HG03045 (cell line): ENCODE results near the gene CCDC187.
"Not testable (repeated sequence)": the region's sequence is repeated elsewhere in the genome, so short reads cannot be mapped to it uniquely, and the experiment has no call there.

ENCODE experiments used
- ATAC-seq: cut with Tn5 transposase; IDR thresholded peaks from one replicate; pipeline ENCODE4 v1.9.1; 2021; ENCODE audit warnings: mild to moderate bottlenecking, moderate library complexity; ENCODE audit not compliant: unreplicated experiment

The CCDC187 gene

DNA sequence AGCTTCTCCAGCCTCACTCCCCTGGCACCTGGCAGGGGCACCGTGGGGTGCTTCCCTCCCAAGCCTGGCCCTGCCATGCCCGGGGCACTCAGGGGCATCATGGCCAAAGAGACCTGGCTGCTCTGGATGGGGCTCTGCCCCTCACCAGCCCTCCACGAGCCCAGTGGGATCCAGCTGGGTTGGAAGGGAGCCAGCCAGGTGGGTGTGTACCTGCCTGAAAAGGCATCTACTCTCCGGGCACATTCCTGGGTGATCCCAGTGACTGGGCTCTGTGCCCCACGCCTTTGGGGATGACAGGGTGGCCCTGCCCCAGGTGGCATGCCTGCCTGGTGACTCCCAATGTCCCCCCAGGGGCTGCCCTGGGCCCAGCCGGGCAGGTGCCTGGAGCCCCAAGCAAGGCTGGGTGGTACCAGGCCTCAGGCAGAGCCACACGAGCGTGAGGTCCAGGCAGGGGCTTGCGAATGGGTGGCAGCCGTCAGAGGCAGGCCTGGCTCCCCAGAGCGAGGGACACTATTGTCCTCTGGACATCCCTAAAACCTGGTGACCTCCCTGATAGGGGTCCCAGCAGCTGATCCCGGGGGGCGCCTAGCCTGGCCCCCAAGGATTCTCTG, 24.2 kb upstream of the CCDC187 start:
- ATAC-seq = no peak

DNA sequence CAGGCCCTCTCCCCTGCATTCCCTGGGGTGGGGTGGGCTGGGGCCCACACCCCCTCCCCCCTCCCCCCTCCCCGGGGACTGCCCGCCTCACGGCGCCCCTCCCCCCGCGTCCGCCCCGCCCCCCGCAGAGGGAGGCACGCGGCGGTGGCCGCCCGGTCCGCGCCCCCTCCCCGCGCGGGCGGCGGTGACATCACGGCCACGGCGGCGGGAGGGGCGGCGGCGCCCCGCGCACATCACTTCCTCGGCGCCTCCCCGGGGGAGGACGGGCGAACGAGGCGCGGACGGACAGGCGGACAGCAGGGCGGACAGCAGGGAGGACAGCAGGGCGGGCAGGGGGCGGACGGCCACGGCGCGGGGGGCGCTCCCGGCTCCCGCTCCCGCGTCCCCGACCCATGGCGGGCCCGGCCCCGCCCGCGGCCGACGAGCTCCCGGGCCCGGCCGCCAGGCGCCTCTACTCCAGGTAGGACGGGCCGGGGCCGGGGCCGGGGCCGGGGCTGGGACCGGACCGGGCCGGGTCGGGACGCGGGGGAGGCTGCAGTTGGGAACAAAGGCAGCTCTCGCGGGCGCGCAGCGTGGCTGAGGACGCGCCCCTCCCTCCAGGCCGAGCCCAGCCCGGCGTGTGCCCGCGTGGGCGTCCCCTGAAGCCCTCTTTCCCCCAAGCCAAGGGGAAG, 23.5 kb upstream of the CCDC187 start, which contains the start of gene GPSM1:
GPSM1 (plus strand) TSS at position 236 of the 671 bp plus-strand sequence; CDS start at position 393, 157 bp downstream.
- no peak for ATAC-seq

DNA sequence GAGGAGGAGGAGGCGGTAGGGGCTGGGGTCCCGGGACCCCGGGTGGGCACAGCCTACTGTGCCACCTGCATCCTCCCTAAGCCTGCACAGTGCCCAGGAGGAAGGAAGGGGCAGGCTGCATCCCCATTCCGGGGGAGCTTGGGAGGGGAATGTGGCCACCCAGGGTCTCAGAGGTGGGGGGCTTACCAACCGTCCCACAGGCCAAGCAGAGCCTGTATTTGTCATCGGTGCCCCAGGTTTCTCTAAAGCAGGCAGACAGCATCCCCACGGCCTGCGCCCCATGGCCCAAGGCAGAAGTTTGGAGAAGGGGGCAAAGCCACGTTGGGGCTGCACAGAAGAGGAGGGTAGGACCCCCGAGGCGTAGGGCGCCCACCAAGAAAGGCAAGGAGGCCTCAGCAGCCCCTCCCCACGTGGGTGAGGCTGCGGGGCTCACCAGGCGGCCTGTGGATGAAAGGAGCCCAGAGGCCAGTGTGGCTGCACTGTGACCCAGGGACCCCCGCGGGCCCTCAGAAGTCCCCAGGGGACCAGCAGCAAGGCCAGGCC, 22.9 kb upstream of the CCDC187 start:
- no peak for ATAC-seq

DNA sequence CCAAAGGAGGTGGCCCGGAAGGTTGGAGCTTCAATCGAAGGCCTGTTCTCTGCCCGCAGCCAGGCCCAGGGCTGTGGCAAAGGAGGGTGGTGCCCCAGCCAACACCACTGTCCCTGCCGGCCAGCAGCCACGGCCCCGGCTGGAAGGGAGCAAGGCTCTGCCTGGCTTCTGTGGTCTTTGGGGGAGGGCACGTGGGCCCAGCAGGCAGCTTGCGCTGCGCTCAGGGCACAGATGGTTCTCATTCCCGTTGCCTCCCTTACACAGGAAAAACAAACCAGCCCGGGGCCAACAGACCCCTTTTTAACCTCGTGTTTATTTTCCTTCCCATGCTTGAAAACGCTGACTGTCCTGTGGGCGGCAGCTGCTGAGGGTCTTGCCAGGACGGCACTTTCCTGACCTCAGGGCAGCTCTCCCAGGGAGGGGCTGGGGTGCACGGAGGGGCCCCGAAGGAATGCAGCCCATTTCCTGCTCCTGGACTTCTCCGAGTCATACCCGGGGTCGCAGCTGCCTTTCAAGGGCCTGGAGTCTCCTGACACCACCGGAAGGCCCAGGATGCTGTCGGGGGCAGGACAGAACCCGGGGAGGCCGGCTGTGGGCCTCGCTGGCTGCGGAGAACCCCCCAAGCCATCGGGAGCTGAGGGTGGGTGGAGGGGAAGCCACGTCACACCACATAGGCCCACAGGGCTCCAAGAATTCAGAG, 22.3 kb upstream of the CCDC187 start:
- ATAC-seq = no peak

DNA sequence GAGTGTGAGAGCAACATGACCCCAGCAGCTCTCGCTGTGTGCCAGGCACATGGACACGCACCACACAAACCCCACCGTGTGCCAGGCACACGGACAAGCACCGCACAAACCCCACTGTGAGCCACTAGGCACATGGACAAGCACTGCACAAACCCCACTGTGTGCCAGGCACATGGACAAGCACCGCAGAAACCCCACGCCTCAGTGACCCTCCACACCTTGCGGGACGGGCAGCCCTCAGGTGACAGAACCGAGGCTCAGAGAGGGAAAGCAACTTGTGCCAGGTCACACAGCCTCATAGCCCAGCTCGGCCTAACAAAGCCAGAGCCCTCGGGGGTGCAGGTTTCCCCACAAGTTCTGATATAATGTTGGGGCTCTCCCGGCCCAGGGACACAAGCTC, 21.5 kb upstream of the CCDC187 start:
- ATAC-seq = no peak

DNA sequence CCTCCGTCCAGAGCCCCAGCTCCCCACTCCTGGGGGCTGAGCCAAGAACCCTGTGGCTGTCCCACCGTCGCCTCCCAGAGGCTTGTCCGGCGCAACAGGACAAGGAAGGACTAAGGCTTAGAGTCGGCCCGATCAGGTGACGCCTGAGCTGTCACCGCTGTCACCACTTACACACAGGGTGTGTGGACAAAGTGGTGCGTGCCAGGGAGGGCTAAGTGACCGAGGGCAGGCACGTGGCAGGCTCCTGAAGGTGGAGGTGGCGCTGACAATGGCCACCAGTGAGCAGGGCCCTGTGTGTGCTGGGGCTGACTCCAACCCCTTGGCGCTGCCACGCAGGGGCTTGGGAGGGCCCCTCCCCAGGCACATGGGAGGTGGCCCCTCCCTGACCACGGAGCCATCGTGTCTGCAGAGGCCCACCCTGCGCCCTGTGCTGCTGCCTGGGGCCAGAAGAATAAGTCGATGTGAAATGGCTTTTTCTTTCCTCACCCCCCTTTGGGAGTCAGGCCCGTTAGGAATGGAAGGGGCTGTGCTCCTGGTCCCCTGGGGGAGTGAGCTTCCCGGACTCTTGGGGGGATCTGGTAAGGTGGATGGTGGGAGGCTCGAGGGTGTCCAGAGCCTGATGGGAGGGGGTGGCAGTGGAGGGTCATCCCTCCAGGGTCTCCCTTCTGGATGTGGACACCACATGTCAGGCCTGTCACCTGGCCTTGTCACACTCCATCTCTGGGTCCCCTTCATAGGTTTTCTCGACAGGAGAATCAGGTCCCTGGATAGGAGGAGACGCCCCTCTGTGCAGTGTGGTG, 20.8 kb upstream of the CCDC187 start:
- no peak for ATAC-seq

DNA sequence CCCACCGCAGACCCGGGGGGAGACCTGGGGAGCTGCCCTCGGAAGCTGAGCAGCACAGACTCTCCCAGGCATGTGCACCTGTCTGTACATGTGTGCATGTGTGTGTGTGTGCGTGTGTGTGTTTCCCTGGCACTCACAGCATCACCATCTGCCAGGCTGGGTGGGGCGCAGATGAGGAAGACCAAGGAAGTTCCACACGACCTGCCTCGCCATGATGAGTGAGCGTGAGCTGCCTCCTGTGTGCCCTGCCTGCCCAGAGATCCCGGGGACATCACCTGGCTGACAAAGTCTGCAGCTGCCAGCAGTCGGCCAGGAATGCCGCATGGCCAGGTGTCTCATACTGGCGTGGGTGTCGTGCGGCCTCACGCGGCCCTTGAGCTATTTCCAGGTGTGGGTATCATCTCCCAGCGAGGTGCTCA, 19.5 kb upstream of the CCDC187 start:
- no peak for ATAC-seq

DNA sequence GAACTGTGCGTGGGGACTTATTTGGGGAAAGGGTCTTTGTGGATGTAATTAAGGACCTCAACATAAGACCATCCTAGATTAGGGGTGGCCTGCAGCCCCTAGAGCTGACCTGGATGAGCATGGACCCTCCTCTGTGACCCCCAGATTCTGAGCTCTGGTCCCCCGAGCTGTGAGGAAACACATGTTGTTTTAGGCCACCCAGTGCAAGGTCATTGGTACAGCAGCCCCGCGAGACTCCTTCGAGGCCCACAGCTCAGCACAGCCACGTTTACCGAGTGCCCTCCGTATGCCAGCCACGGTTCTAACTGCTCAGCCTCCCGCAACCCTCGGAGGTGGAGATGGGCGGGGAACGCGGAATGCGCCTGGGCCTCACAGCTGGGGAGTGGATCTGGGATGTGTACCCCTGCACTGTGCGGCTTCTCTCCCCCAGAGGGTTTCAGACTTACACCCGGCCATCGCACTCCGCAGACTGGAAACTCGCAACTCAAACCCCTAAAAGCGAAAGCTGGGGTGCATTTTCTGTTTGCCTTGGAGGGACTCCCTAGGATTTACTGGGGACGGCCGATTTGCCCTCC, 18.9 kb upstream of the CCDC187 start:
- no peak for ATAC-seq

DNA sequence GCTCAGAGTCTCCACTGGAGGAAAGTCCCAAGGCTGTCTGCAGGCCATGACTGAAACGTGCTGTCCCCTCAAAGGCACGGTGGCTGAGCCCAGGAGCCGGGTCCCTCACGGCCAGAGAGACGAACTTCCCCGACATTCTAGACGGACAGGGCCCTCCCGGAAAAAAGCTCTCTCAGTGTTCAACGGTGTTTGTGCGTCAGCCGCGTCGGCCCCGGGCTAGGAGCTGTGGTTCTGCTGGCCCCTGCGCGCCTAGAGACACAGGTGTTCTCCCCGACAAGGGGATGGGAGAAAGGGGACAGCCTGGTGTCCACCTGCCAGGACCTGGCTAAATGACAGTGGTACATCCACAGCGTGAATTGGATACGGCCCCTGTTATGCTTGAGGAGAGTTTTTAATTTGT, 17.7 kb upstream of the CCDC187 start:
- ATAC-seq = no peak

DNA sequence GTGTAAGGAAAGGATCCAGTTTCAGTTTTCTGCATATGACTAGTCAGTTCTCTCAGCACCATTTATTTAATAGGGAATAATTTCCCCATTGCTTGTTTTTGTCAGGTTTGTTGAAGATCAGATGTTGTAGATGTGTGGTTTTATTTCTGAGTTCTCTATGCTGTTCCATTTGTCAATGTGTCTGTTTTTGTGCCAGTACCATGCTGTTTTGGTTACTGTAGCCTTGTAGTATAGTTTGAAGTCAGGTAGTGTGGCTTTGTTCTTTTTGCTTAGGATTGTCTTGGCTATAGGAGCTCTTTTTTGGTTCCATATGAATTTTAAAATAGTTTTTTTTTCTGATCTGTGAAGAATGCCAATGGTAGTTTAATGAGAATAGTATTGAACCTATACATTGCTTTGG, 17.1 kb upstream of the CCDC187 start:
- not testable (repeated sequence) for ATAC-seq

DNA sequence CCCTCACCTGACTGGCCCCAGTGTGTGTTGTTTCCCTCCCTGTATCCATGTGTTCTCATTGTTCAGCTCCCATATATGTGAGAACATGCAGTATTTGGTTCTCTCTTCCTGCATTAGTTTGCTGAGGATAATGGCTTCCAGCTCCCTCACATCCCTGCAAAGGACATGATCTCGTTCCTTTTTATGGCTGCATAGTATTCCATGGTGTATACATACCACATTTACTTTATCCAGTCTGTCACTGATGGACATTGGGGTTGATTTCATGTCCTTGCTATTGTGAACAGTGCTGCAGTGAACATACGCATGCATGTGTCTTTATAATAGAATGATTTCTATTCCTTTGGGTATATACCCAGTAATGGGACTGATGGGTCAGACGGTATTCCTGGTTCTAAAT, 16.1 kb upstream of the CCDC187 start:
- ATAC-seq = not testable (repeated sequence)

DNA sequence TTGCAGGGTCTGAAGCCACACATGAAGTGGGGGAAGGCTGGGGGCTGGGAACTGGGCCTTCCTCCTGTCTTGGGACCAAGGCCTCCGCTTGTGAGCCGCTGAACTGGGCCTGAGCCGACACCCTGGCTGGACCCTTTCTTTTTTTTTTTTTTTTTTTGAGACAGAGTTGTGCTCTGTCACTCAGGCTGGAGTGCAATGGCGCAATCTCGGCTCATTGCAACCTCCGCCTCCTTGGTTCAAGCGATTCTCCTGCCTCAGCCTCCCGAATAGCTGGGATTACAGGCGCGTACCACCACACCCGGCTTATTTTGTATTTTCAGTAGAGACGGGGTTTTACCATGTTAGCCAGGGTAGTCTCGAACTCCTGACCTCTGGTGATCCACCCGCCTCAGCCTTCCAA, 15.3 kb upstream of the CCDC187 start:
- not testable (repeated sequence) for ATAC-seq

DNA sequence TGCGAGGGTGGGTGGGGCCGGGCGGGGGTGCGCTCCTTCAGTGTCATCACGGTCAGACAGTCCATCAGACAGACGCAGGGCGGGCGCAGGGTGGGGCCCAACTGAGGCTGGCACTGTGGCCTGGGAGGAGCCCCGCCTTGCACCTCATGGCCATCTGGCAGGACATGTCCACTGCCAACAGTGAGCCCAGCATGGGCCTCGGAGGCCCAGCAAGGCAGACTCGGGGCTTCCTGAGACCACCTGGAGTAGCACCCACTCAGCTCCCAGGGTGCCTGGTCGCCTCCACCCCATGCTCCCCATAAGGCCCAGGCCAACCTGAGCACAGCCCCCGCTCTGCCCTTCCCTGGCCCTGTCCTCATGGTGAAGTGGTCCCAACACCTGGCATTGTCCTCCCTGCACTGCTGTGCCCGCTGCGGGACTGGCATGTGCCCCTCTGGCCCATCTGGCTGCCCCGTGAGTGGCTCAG, 14.9 kb upstream of the CCDC187 start:
- no peak for ATAC-seq

DNA sequence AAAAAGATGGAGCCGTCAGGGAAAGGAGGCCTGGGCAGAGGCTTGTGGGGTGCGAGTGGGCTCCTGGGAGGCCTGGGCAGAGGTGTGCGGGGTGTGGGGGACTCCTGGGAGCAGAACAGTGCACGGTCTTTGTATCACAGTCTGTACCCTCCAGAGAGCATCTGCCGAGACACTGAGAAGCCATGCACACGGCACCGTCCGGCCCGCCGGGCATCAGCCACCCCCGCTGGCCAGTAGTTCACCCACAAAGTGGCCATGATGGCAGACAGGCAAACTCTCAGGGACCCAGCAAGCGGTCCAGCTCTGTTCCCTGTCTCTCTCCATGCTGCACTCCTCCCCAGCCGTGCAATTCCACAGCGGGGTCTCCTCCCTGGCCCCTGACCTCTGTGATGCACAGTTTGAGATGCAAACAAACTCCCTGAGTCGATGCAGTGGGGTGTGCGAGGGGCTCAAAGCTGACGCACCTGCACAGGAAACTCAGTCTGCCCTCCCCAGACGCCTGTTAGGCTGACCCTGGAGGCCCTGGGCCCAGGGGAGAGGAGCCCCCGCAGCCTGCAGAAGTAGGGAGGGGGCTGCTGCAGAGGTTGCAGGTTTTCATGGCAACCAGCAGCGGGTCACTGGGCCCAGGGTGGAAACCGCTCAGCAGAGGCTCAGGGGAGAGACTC, 14.3 kb upstream of the CCDC187 start:
- ATAC-seq = no peak

DNA sequence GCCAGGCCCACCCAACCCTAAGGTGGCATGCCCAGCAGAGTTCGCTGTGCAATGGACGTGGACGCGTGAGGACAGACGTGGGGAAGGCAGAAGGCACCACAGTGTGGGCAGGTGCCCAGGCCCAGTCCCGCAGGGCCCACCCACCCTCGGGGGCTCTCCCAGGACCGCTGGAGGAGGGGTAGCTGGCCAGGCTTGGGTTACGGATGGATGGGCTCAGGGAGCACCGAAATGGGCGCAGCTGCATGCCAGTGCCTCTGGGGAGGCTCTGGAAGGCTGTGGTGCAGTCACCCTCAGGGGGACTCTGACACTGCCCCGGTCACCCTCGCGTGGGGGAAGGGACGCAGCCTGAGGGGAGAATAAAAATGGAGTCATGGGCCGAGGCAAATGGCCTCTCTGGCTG, 13.8 kb upstream of the CCDC187 start:
- no peak for ATAC-seq

DNA sequence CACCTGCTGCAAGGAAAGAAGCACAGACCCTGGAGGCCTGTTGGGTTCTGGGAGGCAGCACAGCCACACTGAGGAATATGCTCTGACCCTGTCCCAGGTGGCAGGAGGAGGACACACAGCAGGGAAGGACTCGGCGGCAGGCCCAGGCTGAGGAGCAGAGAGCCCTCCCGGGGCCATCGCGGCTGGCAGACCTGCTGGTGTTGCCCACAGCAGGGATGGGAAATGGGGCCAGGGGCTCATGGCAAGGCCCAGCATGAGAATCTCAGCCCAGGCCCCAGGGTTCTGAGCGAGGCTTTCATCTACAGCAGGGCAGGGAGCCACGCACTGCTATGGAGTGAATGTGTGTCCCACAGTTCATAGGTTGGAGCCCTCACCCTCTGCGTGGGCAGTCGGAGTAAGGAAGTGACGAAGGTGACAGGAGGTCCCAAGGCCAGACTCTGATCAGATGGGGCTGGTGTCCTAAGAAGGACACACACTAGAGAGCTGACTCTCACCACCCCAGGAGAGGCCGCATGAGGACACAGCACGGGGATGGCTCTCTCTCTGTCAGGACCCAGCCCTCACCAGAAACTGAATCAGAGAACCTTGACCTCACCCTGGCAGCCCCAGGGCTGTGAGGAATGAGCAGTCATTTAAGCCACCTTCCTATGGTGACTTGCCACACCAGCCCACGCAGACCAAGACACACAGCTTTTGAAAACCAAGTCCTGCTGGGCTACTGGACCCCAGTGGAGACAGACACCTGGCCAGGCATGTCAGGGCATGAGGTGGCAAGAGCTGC, 13.2 kb upstream of the CCDC187 start:
- no peak for ATAC-seq

DNA sequence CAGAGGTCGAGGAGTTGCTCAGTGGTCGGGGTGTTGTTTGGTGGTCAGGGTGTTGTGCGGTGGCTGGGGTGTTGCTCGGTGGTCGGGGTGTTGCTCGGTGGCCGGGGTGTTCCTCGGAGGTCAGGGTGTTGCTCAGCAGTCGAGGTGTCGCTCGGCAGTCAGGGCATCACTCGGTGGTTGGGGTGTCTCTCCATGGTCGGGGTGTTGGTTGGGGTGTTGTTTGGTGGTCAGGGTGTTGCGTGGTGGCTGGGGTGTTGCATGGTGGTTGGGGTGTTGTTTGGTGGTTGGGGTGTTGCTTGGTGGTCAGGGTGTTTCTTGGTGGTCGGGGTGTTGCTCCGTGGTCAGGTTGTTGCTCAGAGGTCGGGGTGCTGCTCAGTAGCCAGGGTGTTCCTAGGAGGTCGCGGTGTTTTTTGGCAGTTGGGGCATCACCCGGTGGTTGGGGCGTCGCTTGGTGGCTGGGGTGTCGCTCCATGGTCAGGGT, 12.4 kb upstream of the CCDC187 start:
- ATAC-seq = no peak

DNA sequence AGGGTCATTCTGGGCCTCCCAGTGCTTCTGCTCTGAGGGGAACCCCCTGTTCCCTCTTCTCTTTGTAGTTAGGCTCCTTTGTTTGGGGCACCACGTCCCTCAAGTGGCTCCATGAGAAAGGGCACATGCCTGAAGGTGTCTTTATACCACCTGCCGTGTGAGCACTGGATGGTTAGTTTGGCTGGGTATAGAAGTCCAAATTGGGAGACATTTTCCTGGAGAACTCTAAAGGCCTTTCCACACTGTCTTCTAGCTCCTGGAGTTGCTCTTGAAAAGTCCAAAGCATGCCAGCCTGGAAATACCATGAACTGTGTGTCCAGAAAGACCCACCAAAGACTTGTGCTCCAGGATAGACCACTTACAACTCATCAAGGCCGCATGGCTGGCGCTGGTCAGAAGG, 11.1 kb upstream of the CCDC187 start:
- no peak for ATAC-seq

DNA sequence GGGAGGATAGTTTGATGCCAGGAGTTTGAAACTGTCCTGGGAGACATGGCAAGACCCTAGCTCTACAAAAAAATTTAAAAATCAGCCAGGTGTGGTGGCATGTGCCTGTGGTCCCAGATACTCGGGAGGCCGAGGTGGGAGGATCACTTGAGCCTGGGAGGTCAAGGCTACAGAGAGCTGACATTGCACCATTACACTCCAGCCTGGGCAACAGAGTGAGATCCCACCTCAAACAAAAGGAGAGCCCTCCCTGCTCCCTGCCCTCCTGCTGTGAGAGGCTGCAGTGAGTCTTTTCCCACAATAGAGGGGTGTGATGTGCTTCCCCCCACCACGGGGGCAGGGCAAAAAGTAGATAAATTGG, 10.1 kb upstream of the CCDC187 start:
- no peak for ATAC-seq
